Esophagus squamous epithelium (tissue), 5 donors: ENCODE data around the gene BMPR1B. TPM values are rescaled to one million over a fixed set of nuclear protein-coding genes. Genes with fewer than 3 reads are reported as not detected.

ENCODE experiments used
- DNase-seq: peaks from one replicate; lab custom pipeline; 2025; lab: John Stamatoyannopoulos, UW
- H3K27ac ChIP-seq, 4 donors: fragments of 200-600 bp; sonication (generic); one replicate each; pipeline ENCODE4 v1.5.1; 2016 to 2019; ENCODE audit warnings: mild to moderate bottlenecking in 1 of 4
- H3K27me3 ChIP-seq, 4 donors: fragments of 200-600 bp; sonication (generic); 1 replicate in 3 of 4; 2 replicates in 1 of 4; pipeline versions ENCODE4 v1.5.1 to v1.6.0; 2017 to 2021; ENCODE audit warnings: antibody characterized with exemption in 1 of 4
- H3K36me3 ChIP-seq, 3 donors: fragments of 200-600 bp; sonication (generic); one replicate each; pipeline ENCODE4 v1.5.1; 2016 to 2019
- H3K4me1 ChIP-seq, 3 donors: fragments of 200-600 bp; sonication (generic); one replicate each; pipeline ENCODE4 v1.5.1; 2017 to 2019
- H3K4me3 ChIP-seq, 4 donors: fragments of 200-600 bp; sonication (generic); 1 replicate in 3 of 4; 2 replicates in 1 of 4; pipeline ENCODE4 v1.5.1; 2016 to 2019; ENCODE audit warnings: mild to moderate bottlenecking in 2 of 4, moderate library complexity in 1 of 4
- H3K9me3 ChIP-seq, 3 donors: fragments of 200-600 bp; sonication (generic); one replicate each; pipeline ENCODE4 v1.5.1; 2016 to 2019
- CTCF ChIP-seq, 6 experiments: fragments of 450-650 bp in 4 of 6; fragments of 200-600 bp in 2 of 6; sonication (generic) in 2 of 6; IDR thresholded peaks; one replicate each; pipeline ENCODE4 v1.5.1; 2016 to 2019; ENCODE audit warnings: antibody characterized with exemption in 6 of 6, mild to moderate bottlenecking in 4 of 6, moderate library complexity in 4 of 6
- POLR2A ChIP-seq, 4 donors: fragments of 450-650 bp; IDR thresholded peaks; one replicate each; pipeline ENCODE4 v1.6.1; 2017; ENCODE audit warnings: antibody characterized with exemption in 4 of 4, mild to moderate bottlenecking in 4 of 4, moderate library complexity in 3 of 4
- WGBS, 2 donors: methylation state at CpG; one replicate each; pipeline ENCODE4 v1.1.5; 2018; 5-methylcytosine and 5-hydroxymethylcytosine counted together
- intact Hi-C: fragments of 100-400 bp; cut with DNase I; formaldehyde crosslinking; loops from one replicate; pipeline ENCODE4 v1.15.0; 2022
- total RNA-seq, 4 donors: library from RNA; depleted of rRNA; stranded (reverse); fragments of >200 nt; gene quantifications; one replicate each; pipeline ENCODE4 v1.1.0, GENCODE V29; 2016
- donor health status: DM: yes; HTN: yes; CAD: no.

The BMPR1B gene
- total RNA-seq, 4 donors from 2014 or later, result 0.09 to 0.66 (median 0.38) TPM; not detected in 1

- DNase-seq, result no peak
- no peak for TF ChIP-seq POLR2A (IDR thresholded peaks at IDR 0.05)
- TF ChIP-seq CTCF (IDR thresholded peaks at IDR 0.05), result no peak
- H3K9me3 ChIP-seq, result no peaks in the 10 kb centered on the region
- H3K27me3 ChIP-seq, result no peaks in the 10 kb centered on the region
- 56 to 78% methylated on average over 5 of the region's 5 CpGs for WGBS, 2 donors
- H3K27ac ChIP-seq, result no peak overlapping the region
- no peak overlapping the region for H3K4me3 ChIP-seq
- no peaks in the 10 kb centered on the region for H3K4me1 ChIP-seq
- intact Hi-C loops, result no loop called here
- H3K36me3 ChIP-seq, result no peaks in the 10 kb centered on the region
These were observed 168.1 kb downstream of the BMPR1B start for GRCh38 chr4:94925764-94926347.

GRCh38 chr4:94926936-94927335, 169.2 kb downstream of the BMPR1B start:
- Histone ChIP-seq H3K4me1 (no peaks in the 10 kb centered on the region), H3K9me3 (no peaks in the 10 kb centered on the region), H3K36me3 (no peaks in the 10 kb centered on the region), H3K27me3 (no peaks in the 10 kb centered on the region), H3K4me3 (no peak overlapping the region), H3K27ac (no peak overlapping the region)
- TF ChIP-seq POLR2A (IDR thresholded peaks at IDR 0.05) (no peak), CTCF (IDR thresholded peaks at IDR 0.05) (no peak)
- 43 to 49% methylated on average over 2 of the region's 2 CpGs for WGBS, 2 donors
- no peak for DNase-seq
- intact Hi-C loops, result no loop called here

GRCh38 chr4:94927696-94928095, 169.9 kb downstream of the BMPR1B start:
- WGBS, 2 donors, result 50 to 65% methylated on average over 1 of the region's 1 CpG
- no peaks in the 10 kb centered on the region for H3K4me1 ChIP-seq

GRCh38 chr4:94929696-94930095, 171.9 kb downstream of the BMPR1B start:
- no peaks in the 10 kb centered on the region for H3K9me3 ChIP-seq
- no peaks in the 10 kb centered on the region for H3K27me3 ChIP-seq
- no peak overlapping the region for H3K4me3 ChIP-seq
- DNase-seq, result no peak
- H3K4me1 ChIP-seq, result no peaks in the 10 kb centered on the region
- no peak overlapping the region for H3K27ac ChIP-seq
- no peaks in the 10 kb centered on the region for H3K36me3 ChIP-seq
- 80 to 81% methylated on average over 5 of the region's 5 CpGs for WGBS, 2 donors
- intact Hi-C loops, result no loop called here
- TF ChIP-seq POLR2A (IDR thresholded peaks at IDR 0.05), result no peak
- TF ChIP-seq CTCF (IDR thresholded peaks at IDR 0.05), result no peak

More at GRCh38 chr4:94927696-94928095, 169.9 kb downstream of the BMPR1B start:
- Histone ChIP-seq H3K9me3 (no peaks in the 10 kb centered on the region), H3K27ac (no peak overlapping the region), H3K4me3 (no peak overlapping the region), H3K36me3 (no peaks in the 10 kb centered on the region), H3K27me3 (no peaks in the 10 kb centered on the region)
- intact Hi-C loops, result no loop called here
- TF ChIP-seq POLR2A (IDR thresholded peaks at IDR 0.05), result no peak
- TF ChIP-seq CTCF (IDR thresholded peaks at IDR 0.05), result no peak
- no peak for DNase-seq

GRCh38 chr4:94931626-94932025, 173.9 kb downstream of the BMPR1B start:
- intact Hi-C loops, result no loop called here
- no peak overlapping the region for H3K4me3 ChIP-seq
- H3K27me3 ChIP-seq, result no peaks in the 10 kb centered on the region
- H3K27ac ChIP-seq, result no peak overlapping the region
- DNase-seq, result no peak
- no peaks in the 10 kb centered on the region for H3K36me3 ChIP-seq
- no peaks in the 10 kb centered on the region for H3K9me3 ChIP-seq
- WGBS, 2 donors, result 95% methylated on average over 7 of the region's 7 CpGs
- no peak for TF ChIP-seq CTCF (IDR thresholded peaks at IDR 0.05)
- no peak for TF ChIP-seq POLR2A (IDR thresholded peaks at IDR 0.05)
- H3K4me1 ChIP-seq, result no peaks in the 10 kb centered on the region
